B cell (primary cell): Measurements from ENCODE around the gene CLOCK. TPM values are rescaled to one million over a fixed set of nuclear protein-coding genes. Genes with fewer than 3 reads are reported as not detected.

Experiments used
- ATAC-seq: fragments of 200-7000 bp; cut with Tn5 transposase; one replicate; pipeline ENCODE4 v1.10.0; 2021; ENCODE audit warnings: low read depth, mild to moderate bottlenecking, moderate number of reproducible peaks, moderate library complexity
- CTCF ChIA-PET: fragments of 350-600 bp; sonication (Branson Sonifier 250); formaldehyde crosslinking; loops from one replicate; lab custom pipeline; 2021; ENCODE audit warnings: antibody characterized with exemption, inconsistent platforms; lab: Charles Lee
- POLR2A ChIA-PET: fragments of 350-600 bp; sonication (Branson Sonifier 250); formaldehyde crosslinking; loops from one replicate; lab custom pipeline; 2021; ENCODE audit warnings: antibody characterized with exemption; lab: Charles Lee
- DNase-seq: peaks from one replicate; pipeline ENCODE4 v3.0.0; 2013
- H2AFZ ChIP-seq: 2 replicates; pipeline ENCODE4 v1.6.1; 2012; ENCODE audit warnings: mild to moderate bottlenecking, low read depth, low read length; ENCODE audit not compliant: insufficient read depth, poor library complexity, severe bottlenecking
- H3K27ac ChIP-seq, 2 donors: 1 replicate in 1 of 2; 2 replicates in 1 of 2; pipeline ENCODE4 v1.5.1; 2012 to 2013; ENCODE audit warnings: low read length in 2 of 2, mild to moderate bottlenecking in 2 of 2, moderate library complexity in 1 of 2
- H3K27me3 ChIP-seq, 4 experiments: fragments of 200-600 bp in 1 of 4; sonication (generic) in 1 of 4; replicated peaks in 1 of 4; 1 replicate in 2 of 4; 2 replicates in 2 of 4; pipeline versions ENCODE4 v1.6.1 to v1.7.0; 2013 to 2016; ENCODE audit warnings: low read length in 3 of 4, mild to moderate bottlenecking in 2 of 4, mixed read lengths in 1 of 4, moderate library complexity in 1 of 4; ENCODE audit not compliant: insufficient read depth in 4 of 4, control insufficient read depth in 3 of 4; ENCODE audit errors: control extremely low read depth in 1 of 4
- H3K36me3 ChIP-seq, 2 experiments: replicated peaks in 1 of 2; 1 replicate in 1 of 2; 2 replicates in 1 of 2; pipeline versions ENCODE4 v1.6.1 to v1.7.1; 2013; ENCODE audit warnings: low read length in 1 of 2; ENCODE audit not compliant: insufficient read depth in 2 of 2, control insufficient read depth in 1 of 2; ENCODE audit errors: control extremely low read depth in 1 of 2, extremely low read depth in 1 of 2
- H3K4me1 ChIP-seq, 2 donors: fragments of 200-600 bp in 1 of 2; sonication (generic) in 1 of 2; 1 replicate in 1 of 2; 2 replicates in 1 of 2; pipeline versions ENCODE4 v1.5.1 to v1.6.1; 2013 to 2017; ENCODE audit warnings: low read length in 2 of 2; ENCODE audit not compliant: control insufficient read depth in 2 of 2, insufficient read depth in 2 of 2
- H3K4me2 ChIP-seq: replicated peaks from 2 replicates; pipeline ENCODE3; 2012; ENCODE audit warnings: mild to moderate bottlenecking, low read depth, low read length; ENCODE audit not compliant: poor library complexity, severe bottlenecking
- H3K4me3 ChIP-seq, 5 experiments: fragments of 200-600 bp in 1 of 5; sonication (generic) in 1 of 5; 1 replicate in 3 of 5; 2 replicates in 2 of 5; pipeline versions ENCODE4 v1.5.1 to v1.7.0; 2011 to 2016; ENCODE audit warnings: low read length in 4 of 5, mild to moderate bottlenecking in 4 of 5, low read depth in 2 of 5, control low read depth in 1 of 5, moderate library complexity in 1 of 5; ENCODE audit not compliant: insufficient read depth in 1 of 5; ENCODE audit errors: control extremely low read depth in 1 of 5, extremely low read depth in 1 of 5
- H3K79me2 ChIP-seq: fragments of 200-600 bp; sonication (generic); one replicate; pipeline ENCODE4 v1.6.0; 2016; ENCODE audit warnings: low read length; ENCODE audit not compliant: control insufficient read depth, insufficient read depth
- H3K9ac ChIP-seq: fragments of 200-600 bp; sonication (generic); 2 replicates; pipeline ENCODE4 v1.6.1; 2017; ENCODE audit warnings: mild to moderate bottlenecking, low read length, moderate library complexity
- H3K9me3 ChIP-seq, 3 donors: one replicate each; pipeline versions ENCODE4 v1.6.1 to v1.7.1; 2013; ENCODE audit warnings: low read length in 2 of 3; ENCODE audit not compliant: control insufficient read depth in 2 of 3, insufficient read depth in 1 of 3; ENCODE audit errors: control extremely low read depth in 1 of 3
- H4K20me1 ChIP-seq: 2 replicates; pipeline ENCODE4 v1.6.0; 2012; ENCODE audit warnings: mild to moderate bottlenecking, low read length; ENCODE audit not compliant: insufficient read depth, control insufficient read depth, poor library complexity, severe bottlenecking
- H3K27ac Mint-ChIP-seq: one replicate; pipeline ENCODE4 v1.8.0; 2021; ENCODE audit warnings: mixed read lengths
- H3K27me3 Mint-ChIP-seq: one replicate; pipeline ENCODE4 v1.8.0; 2021; ENCODE audit warnings: mixed read lengths
- H3K4me1 Mint-ChIP-seq: one replicate; pipeline ENCODE4 v1.8.0; 2021; ENCODE audit warnings: mixed read lengths
- H3K4me3 Mint-ChIP-seq: one replicate; pipeline ENCODE4 v1.8.0; 2021; ENCODE audit warnings: mixed read lengths
- H3K9me3 Mint-ChIP-seq: one replicate; pipeline ENCODE4 v1.8.0; 2022; ENCODE audit warnings: mixed read lengths; ENCODE audit not compliant: insufficient read depth
- EZH2 ChIP-seq: IDR thresholded peaks from 2 replicates; pipeline ENCODE4 v1.6.1; 2012; ENCODE audit warnings: borderline replicate concordance, low read depth, mild to moderate bottlenecking, moderate library complexity, low read length; ENCODE audit not compliant: insufficient read depth, poor library complexity, severe bottlenecking
- WGBS: methylation state at CpG from one replicate; pipeline ENCODE4 v1.1.5; 2013; ENCODE audit warnings: missing lambda C conversion rate; ENCODE audit not compliant: insufficient coverage; 5-methylcytosine and 5-hydroxymethylcytosine counted together
- intact Hi-C: fragments of 100-400 bp; cut with micrococcal nuclease; formaldehyde crosslinking; loops from one replicate; pipeline ENCODE4 v1.10.0; 2022
- polyA plus RNA-seq: library from polyadenylated mRNA; depleted of rRNA; stranded (reverse); fragments of >200 nt; gene quantifications from 2 replicates; pipeline ENCODE4 v1.2.3, GENCODE V29; 2012
- total RNA-seq, 2 donors: library from RNA; stranded (reverse); fragments of 120-200 nt in 1 of 2; gene quantifications; 1 replicate in 1 of 2; 2 replicates in 1 of 2; pipeline versions ENCODE4 v1.2.3 to v1.2.4, GENCODE V29; 2013 to 2022
- TF ChIP-seq, protein P1 (sequence below): fragments of 200-600 bp; IDR thresholded peaks from one replicate; pipeline ENCODE4 v1.8.0; 2022; ENCODE audit warnings: antibody characterized with exemption, mild to moderate bottlenecking

The CLOCK gene
- total and polyA plus RNA-seq, 2 donors (not counting 1 experiment from before 2014, with no cell fraction given) = 2.8 to 14.2 TPM

DNA sequence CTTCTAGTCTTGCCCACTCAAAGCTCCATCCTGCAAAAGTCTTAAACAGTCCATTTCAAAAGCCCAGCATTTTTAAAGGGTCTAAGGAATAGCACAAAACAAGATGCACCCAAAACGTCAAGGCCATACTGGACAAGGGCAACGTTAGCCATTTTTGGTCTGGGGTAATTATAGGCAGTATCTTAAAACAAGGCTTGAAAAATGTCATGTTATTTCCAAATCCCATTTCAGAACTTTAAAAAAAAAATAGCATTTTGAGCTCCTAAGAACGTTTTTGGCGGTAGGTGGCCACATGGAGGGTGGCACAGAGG, 151.5 kb downstream of the CLOCK start:
- WGBS = 0% methylated on average over 2 of the region's 4 CpGs
- peak overlapping the region; percentile 97 for H3K4me3 Mint-ChIP-seq
- no peaks in the 10 kb centered on the region for H3K27me3 Mint-ChIP-seq
- H2AFZ ChIP-seq = peak overlapping the region; percentile 77
- peak overlapping the region; percentile 91 to 93 for H3K27ac ChIP-seq
- H3K9me3 Mint-ChIP-seq = no peaks in the 10 kb centered on the region
- ChIA-PET CTCF (interaction anchor here (0.6 to 3.7 kb wide), 7 partner anchors 14 to 1583 kb away, joined by 3 to 29 read pairs (median 5); partner anchors contain the start of gene SRD5A3), POLR2A (interaction anchor here (0.6 to 1.4 kb wide), 6 partner anchors 49 to 554 kb away, joined by 3 to 8 read pairs (median 5); partner anchors contain the start of genes CEP135, CLOCK and SRD5A3)
- no peaks in the 10 kb centered on the region for H3K9me3 ChIP-seq
- DNase-seq (no peak), ATAC-seq (no peak)
- peaks cover 35% of the 10 kb centered on the region for H4K20me1 ChIP-seq
- peaks cover 39% of the 10 kb centered on the region for H3K79me2 ChIP-seq
- peaks cover 37% of the 10 kb centered on the region for H3K4me1 Mint-ChIP-seq
- peaks cover 0 to 3% of the 10 kb centered on the region in 2 experiments for H3K36me3 ChIP-seq
- peak overlapping the region; percentile 76 for H3K9ac ChIP-seq
- peak overlapping the region; percentile 50 to 80 (median 73) for H3K4me3 ChIP-seq
- H3K4me1 ChIP-seq = peaks cover 28 to 33% of the 10 kb centered on the region in 2 donors
- H3K27ac Mint-ChIP-seq = peak overlapping the region; percentile 97
- H3K27me3 ChIP-seq = no peaks in the 10 kb centered on the region
- peak overlapping the region; percentile 87 for H3K4me2 ChIP-seq
- intact Hi-C loops = loop anchor here (1.0 to 10.0 kb wide), 9 partner anchors 49 to 1582 kb away; partner anchors contain the start of genes AASDH, CEP135, CHIC2 and CLOCK
- TF ChIP-seq, protein P1, sequence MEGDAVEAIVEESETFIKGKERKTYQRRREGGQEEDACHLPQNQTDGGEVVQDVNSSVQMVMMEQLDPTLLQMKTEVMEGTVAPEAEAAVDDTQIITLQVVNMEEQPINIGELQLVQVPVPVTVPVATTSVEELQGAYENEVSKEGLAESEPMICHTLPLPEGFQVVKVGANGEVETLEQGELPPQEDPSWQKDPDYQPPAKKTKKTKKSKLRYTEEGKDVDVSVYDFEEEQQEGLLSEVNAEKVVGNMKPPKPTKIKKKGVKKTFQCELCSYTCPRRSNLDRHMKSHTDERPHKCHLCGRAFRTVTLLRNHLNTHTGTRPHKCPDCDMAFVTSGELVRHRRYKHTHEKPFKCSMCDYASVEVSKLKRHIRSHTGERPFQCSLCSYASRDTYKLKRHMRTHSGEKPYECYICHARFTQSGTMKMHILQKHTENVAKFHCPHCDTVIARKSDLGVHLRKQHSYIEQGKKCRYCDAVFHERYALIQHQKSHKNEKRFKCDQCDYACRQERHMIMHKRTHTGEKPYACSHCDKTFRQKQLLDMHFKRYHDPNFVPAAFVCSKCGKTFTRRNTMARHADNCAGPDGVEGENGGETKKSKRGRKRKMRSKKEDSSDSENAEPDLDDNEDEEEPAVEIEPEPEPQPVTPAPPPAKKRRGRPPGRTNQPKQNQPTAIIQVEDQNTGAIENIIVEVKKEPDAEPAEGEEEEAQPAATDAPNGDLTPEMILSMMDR = no peak
- TF ChIP-seq EZH2 = no peak

DNA sequence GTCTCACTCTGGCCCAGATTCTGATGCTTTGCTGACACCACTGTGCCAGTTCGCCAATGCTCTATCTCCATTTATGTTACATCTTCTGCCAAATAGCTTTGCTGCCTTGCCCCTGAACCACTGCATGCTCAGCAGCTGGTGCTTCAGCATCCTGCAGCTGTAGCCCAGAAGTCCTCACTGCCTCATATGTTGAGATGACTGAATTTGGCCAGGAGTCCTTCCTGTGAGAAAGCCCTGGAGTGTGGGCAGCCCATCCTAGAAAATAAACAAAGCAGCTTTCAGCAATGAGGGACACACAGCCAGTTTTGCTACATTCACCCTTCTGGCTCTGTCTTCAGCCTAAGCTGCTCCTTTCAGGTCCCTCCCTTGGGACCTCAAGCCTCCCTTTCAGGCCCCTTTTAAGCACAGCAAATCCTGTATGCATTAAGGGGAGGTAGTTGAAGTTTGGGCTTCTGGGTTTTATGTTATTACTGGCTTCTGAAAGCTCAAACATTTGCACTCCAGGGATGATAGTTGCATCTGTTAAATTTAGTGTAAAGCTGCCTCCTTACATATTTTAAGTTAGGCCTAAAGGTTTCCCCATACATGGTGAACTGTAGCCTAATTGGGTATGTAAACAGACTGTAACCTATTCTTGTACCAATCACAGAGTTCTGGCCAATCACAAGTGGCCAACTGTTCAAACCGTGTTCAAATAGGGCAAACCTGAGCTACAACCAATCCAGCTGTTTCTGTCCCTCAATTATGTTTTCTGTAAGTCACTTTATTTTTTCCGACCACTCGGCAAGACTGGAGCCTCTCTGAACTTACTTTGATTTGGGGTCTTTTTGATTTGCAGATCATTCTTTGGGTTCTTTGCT, 153.0 kb downstream of the CLOCK start:
- peaks cover 30% of the 10 kb centered on the region for H3K4me1 Mint-ChIP-seq
- no peak overlapping the region for H3K4me3 ChIP-seq
- H3K27me3 ChIP-seq = no peaks in the 10 kb centered on the region
- peak overlapping the region; percentile 25 for H2AFZ ChIP-seq
- ATAC-seq (no peak), DNase-seq (no peak)
- WGBS = 83% methylated on average over 1 of the region's 4 CpGs
- H3K9me3 Mint-ChIP-seq = no peaks in the 10 kb centered on the region
- no peak overlapping the region for H3K27ac ChIP-seq
- no peak overlapping the region for H3K4me3 Mint-ChIP-seq
- H3K27ac Mint-ChIP-seq = no peak overlapping the region
- no peak overlapping the region for H3K4me2 ChIP-seq
- peaks cover 24% of the 10 kb centered on the region for H4K20me1 ChIP-seq
- POLR2A ChIA-PET = interaction anchor here (0.6 kb wide), 1 partner anchor 164 kb away, joined by 5 read pairs; no protein-coding TSS in a partner anchor
- H3K79me2 ChIP-seq = peaks cover 27% of the 10 kb centered on the region
- no peaks in the 10 kb centered on the region for H3K9me3 ChIP-seq
- H3K9ac ChIP-seq = no peak overlapping the region
- peaks cover 25 to 28% of the 10 kb centered on the region in 2 donors for H3K4me1 ChIP-seq
- H3K27me3 Mint-ChIP-seq = no peaks in the 10 kb centered on the region
- CTCF ChIA-PET = interaction anchor here (0.5 to 3.7 kb wide), 2 partner anchors 47 to 52 kb away, joined by 4 to 29 read pairs; partner anchors contain the start of gene SRD5A3
- peaks cover 0 to 3% of the 10 kb centered on the region in 2 experiments for H3K36me3 ChIP-seq
- intact Hi-C loops = loop anchor here (2.0 to 10.0 kb wide), 2 partner anchors 555 to 1071 kb away; partner anchors contain the start of genes CEP135 and SRP72
- no peak for TF ChIP-seq EZH2
- TF ChIP-seq, protein P1 = no peak
